Breast epithelium (tissue), 3 donors: ENCODE results near the gene GREB1L.

Experiments
- POLR2A ChIP-seq: fragments of 450-650 bp; IDR thresholded peaks from one replicate; pipeline ENCODE4 v1.6.1; 2016; ENCODE audit warnings: antibody characterized with exemption, mild to moderate bottlenecking, moderate library complexity
- POLR2AphosphoS5 ChIP-seq, 3 donors: sonication (generic); formaldehyde crosslinking; IDR thresholded peaks; one replicate each; pipeline ENCODE4 v1.6.1; 2017; ENCODE audit warnings: antibody characterized with exemption in 3 of 3
- TF ChIP-seq, protein P1 (sequence below), 3 donors: fragments of 450-650 bp; IDR thresholded peaks; one replicate each; pipeline ENCODE4 v1.5.1; 2016 to 2017; ENCODE audit warnings: antibody characterized with exemption in 3 of 3, mild to moderate bottlenecking in 3 of 3, moderate library complexity in 3 of 3

DNA sequence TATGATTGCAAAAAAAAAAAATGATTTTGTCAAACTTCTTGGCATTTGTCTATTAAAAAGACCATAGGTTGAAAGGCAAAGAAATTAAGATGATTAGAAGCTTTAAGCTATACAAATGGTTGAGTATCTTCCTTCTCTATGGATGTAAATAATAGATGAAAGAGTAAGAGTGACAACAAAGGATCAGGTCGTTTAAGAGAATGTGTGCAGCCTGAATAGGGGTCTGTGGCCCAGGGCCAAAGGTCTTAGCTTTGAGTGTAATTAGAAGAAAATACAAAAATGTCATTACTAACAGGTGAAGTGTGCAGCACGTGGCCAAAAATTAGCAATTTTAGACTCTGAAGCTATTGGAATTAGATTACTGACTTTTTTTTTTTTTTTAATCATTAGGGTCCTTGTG, 122.4 kb downstream of the GREB1L start:
- TF ChIP-seq POLR2A (no peak), POLR2AphosphoS5 (IDR thresholded peaks at IDR 0.05) (no peak)
- TF ChIP-seq, protein P1, sequence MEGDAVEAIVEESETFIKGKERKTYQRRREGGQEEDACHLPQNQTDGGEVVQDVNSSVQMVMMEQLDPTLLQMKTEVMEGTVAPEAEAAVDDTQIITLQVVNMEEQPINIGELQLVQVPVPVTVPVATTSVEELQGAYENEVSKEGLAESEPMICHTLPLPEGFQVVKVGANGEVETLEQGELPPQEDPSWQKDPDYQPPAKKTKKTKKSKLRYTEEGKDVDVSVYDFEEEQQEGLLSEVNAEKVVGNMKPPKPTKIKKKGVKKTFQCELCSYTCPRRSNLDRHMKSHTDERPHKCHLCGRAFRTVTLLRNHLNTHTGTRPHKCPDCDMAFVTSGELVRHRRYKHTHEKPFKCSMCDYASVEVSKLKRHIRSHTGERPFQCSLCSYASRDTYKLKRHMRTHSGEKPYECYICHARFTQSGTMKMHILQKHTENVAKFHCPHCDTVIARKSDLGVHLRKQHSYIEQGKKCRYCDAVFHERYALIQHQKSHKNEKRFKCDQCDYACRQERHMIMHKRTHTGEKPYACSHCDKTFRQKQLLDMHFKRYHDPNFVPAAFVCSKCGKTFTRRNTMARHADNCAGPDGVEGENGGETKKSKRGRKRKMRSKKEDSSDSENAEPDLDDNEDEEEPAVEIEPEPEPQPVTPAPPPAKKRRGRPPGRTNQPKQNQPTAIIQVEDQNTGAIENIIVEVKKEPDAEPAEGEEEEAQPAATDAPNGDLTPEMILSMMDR (IDR thresholded peaks at IDR 0.05), result no peak
